Upper lobe of left lung (tissue), 6 donors: ENCODE data around the gene INHA. TPM values are rescaled to one million over a fixed set of nuclear protein-coding genes. Genes with fewer than 3 reads are reported as not detected.

ENCODE experiments used
- small RNA-seq, 4 donors: library from RNA; depleted of rRNA; stranded (forward); fragments of <200 nt; gene quantifications; one replicate each; pipeline ENCODE3, GENCODE V24; 2016
- total RNA-seq, 6 donors: library from RNA; depleted of rRNA in 4 of 6; stranded (reverse); fragments of >200 nt in 4 of 6; gene quantifications; one replicate each; pipeline versions ENCODE4 v1.1.0 to v1.2.1, GENCODE V29; 2016 to 2021
- donor health status: DM: no; HTN: no; CAD: no; lungs with moderate emphysema.
- donor health status: DM: no; HTN: yes; CAD: no; lungs with severe emphysema.

Gene INHA
- total RNA-seq, 6 donors from 2014 or later: 0.24 to 7.3 (median 0.43) TPM; not detected in 3

Small RNA genes within 50 kb of the gene (small RNA-seq; reads per million reads assigned to genes)
- 0 reads per million in 4 donors for gene MIR3132
- 0 to 0.14 (median 0.05) reads per million in 4 donors for gene RN7SKP213

Other genes starting within 250 kb of the INHA start
- gene RESP18, start 239.6 kb upstream of the INHA start, total RNA-seq: not detected
- gene DNPEP, start 184.4 kb upstream of the INHA start, total RNA-seq: 100 to 1,000 TPM in 1 of 6 donors, 10 to 100 TPM in 5; 31.9 to 141 (median 75.1) TPM
- 100 to 1,000 TPM in 2 of 6 donors, 10 to 100 TPM in 4; 39.7 to 299 (median 70.8) TPM for gene DES, start 153.9 kb upstream of the INHA start, total RNA-seq
- 1 to 10 TPM; 2.3 to 8.9 (median 4.9) TPM for gene SPEG, start 137.5 kb upstream of the INHA start, total RNA-seq
- gene GMPPA, start 73.4 kb upstream of the INHA start, total RNA-seq: 10 to 100 TPM; 20.8 to 38.5 (median 24.9) TPM
- under 1 TPM in 3 of 6 donors, not detected in 3; 0.20 to 0.34 (median 0.29) TPM for gene ASIC4, start 57.8 kb upstream of the INHA start, total RNA-seq
- 100 to 1,000 TPM in 2 of 6 donors, 10 to 100 TPM in 4; 41.9 to 125 (median 60.2) TPM for gene CHPF, start 28.5 kb upstream of the INHA start, total RNA-seq
- 10 to 100 TPM in 1 of 6 donors, 1 to 10 TPM in 5; 1.9 to 12.6 (median 4.2) TPM for gene TMEM198, start 28.3 kb upstream of the INHA start, total RNA-seq
- gene OBSL1, start 771 bp upstream of the INHA start, total RNA-seq: 100 to 1,000 TPM in 2 of 6 donors, 10 to 100 TPM in 4; 38.2 to 303 (median 67.4) TPM
- gene STK11IP, start 25.5 kb downstream of the INHA start, total RNA-seq: 10 to 100 TPM; 16.0 to 77.5 (median 35.6) TPM
- 10 to 100 TPM in 1 of 6 donors, 1 to 10 TPM in 3, under 1 TPM in 2; 0.30 to 14.7 (median 2.1) TPM for gene SLC4A3, start 55.3 kb downstream of the INHA start, total RNA-seq